A549 treated with ZK216348 at 1 μM for 4 hours (cell line): ENCODE data around the gene ACP4. TPM values are rescaled to one million over a fixed set of nuclear protein-coding genes. Genes with fewer than 3 reads are reported as not detected.

Experiments used
- total RNA-seq: library from RNA; stranded (reverse); fragments of 200-300 nt; extraction: Qiagen RNA extraction; gene quantifications from 5 replicates; pipeline ENCODE4 v1.2.3, GENCODE V29; 2022; ENCODE audit warnings: low read depth

ACP4 gene, protein sequence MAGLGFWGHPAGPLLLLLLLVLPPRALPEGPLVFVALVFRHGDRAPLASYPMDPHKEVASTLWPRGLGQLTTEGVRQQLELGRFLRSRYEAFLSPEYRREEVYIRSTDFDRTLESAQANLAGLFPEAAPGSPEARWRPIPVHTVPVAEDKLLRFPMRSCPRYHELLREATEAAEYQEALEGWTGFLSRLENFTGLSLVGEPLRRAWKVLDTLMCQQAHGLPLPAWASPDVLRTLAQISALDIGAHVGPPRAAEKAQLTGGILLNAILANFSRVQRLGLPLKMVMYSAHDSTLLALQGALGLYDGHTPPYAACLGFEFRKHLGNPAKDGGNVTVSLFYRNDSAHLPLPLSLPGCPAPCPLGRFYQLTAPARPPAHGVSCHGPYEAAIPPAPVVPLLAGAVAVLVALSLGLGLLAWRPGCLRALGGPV
- total RNA-seq: not detected in 5 replicates

DNA sequence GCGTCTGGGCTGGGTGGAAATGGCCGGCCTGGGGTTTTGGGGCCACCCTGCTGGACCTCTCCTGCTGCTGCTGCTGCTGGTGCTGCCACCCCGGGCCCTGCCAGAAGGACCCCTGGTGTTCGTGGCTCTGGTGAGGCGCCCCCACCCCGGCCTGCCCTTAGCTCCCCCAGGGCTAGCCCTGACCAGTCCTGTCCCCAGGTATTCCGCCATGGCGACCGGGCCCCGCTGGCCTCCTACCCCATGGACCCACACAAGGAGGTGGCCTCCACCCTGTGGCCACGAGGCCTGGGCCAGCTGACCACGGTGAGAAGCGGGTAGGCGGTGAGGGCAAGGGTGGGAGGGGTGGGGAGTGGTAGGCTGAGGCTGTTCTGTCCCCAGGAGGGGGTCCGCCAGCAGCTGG is at the start of gene ACP4:
Gene ACP4, plus strand, starts transcription at position 20 of the 400 bp plus-strand sequence. Its CDS starts 0 bp downstream, at position 20.

DNA sequence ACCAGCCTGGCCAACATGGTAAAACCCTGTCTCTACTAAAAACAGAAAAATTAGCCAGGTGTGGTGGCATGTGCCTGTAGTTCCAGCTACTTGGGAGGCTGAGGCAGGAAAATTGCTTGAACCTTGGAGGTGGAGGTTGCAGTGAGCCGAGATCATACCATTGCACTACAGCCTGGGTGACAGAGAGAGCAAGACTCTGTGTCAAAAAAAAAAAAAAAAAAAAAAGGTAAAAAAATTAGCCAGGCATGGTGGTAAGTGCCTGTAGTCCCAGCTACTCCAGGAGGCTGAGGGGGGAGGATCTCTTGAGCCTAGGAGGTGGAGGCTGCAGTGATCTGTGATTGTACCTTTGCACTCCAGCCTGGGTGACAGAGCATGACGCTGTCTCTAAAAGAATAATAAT is 20.1 kb upstream of the ACP4 start, which contains the start of gene GPR32:
Gene GPR32, plus strand, starts transcription at position 301 of the 400 bp plus-strand sequence. CDS start 137 bp downstream, outside the sequence.

GRCh38 chr19:50823389-50824042 is 33.3 kb downstream of the ACP4 start, which contains the start of gene KLK1:
TSS of gene KLK1 (minus strand) at chr19:50823787. CDS start at chr19:50823748, 39 bp downstream.

GRCh38 chr19:50833117-50833801 is 43.0 kb downstream of the ACP4 start, which contains the start of gene KLK15:
TSS of gene KLK15 (minus strand) at chr19:50833574. CDS start at chr19:50831492, 2,082 bp downstream.

Other genes with a start within 250 kb of the ACP4 start
- 0.38 to 0.68 TPM (median 0.58 TPM) in 5 replicates for gene LRRC4B, start 222.0 kb upstream of the ACP4 start, total RNA-seq
- 0.39 to 0.93 TPM (median 0.66 TPM) in 5 replicates for gene SYT3, start 150.5 kb upstream of the ACP4 start, total RNA-seq
- gene C19orf81, start 141.0 kb upstream of the ACP4 start, total RNA-seq: 3.9 to 12.5 TPM (median 10.5 TPM) in 5 replicates
- 0.06 to 0.95 TPM (median 0.19 TPM) in 5 replicates for gene SHANK1, start 70.6 kb upstream of the ACP4 start, total RNA-seq
- gene CLEC11A, start 67.1 kb upstream of the ACP4 start, total RNA-seq: 5.1 to 11.7 TPM (median 9.1 TPM) in 5 replicates
- not detected in 5 replicates for gene GPR32, start 20.0 kb upstream of the ACP4 start, total RNA-seq
- gene KLK1, start 33.4 kb downstream of the ACP4 start, total RNA-seq: 0.15 TPM in 1 of 5 replicates, not detected in the others
- gene KLK15, start 43.2 kb downstream of the ACP4 start, total RNA-seq: not detected in 5 replicates
- gene KLK3, start 64.5 kb downstream of the ACP4 start, total RNA-seq: not detected in 5 replicates
- gene KLK2, start 83.0 kb downstream of the ACP4 start, total RNA-seq: 0.27 TPM in 1 of 5 replicates, not detected in the others
- gene KLK4, start 121.0 kb downstream of the ACP4 start, total RNA-seq: 0.41 TPM in 1 of 5 replicates, not detected in the others
- not detected in 5 replicates for gene KLK5, start 162.6 kb downstream of the ACP4 start, total RNA-seq
- gene KLK6, start 179.2 kb downstream of the ACP4 start, total RNA-seq: 0.22 to 1.1 TPM (median 0.66 TPM) in 5 replicates
- not detected in 5 replicates for gene KLK7, start 193.5 kb downstream of the ACP4 start, total RNA-seq
- gene KLK8, start 211.2 kb downstream of the ACP4 start, total RNA-seq: not detected in 5 replicates
- 0.20 to 0.60 TPM (median 0.50 TPM) in 4 of 5 replicates, not detected in the other for gene KLK10, start 229.3 kb downstream of the ACP4 start, total RNA-seq
- 0.21 TPM in 1 of 5 replicates, not detected in the others for gene KLK11, start 236.2 kb downstream of the ACP4 start, total RNA-seq
- gene KLK12, start 244.6 kb downstream of the ACP4 start, total RNA-seq: not detected in 5 replicates